Middle frontal gyrus (tissue), 1 donor: ENCODE data around the gene BAD.

Experiments used
- DNase-seq: peaks from one replicate; pipeline ENCODE4 v3.0.0-alpha.2; 2015; ENCODE audit warnings: low spot score; ENCODE audit errors: extremely low spot score

The BAD gene

GRCh38 chr11:64297699-64298358 lies 13.4 kb upstream of the BAD start:
- DNase-seq, result no peak

DNA sequence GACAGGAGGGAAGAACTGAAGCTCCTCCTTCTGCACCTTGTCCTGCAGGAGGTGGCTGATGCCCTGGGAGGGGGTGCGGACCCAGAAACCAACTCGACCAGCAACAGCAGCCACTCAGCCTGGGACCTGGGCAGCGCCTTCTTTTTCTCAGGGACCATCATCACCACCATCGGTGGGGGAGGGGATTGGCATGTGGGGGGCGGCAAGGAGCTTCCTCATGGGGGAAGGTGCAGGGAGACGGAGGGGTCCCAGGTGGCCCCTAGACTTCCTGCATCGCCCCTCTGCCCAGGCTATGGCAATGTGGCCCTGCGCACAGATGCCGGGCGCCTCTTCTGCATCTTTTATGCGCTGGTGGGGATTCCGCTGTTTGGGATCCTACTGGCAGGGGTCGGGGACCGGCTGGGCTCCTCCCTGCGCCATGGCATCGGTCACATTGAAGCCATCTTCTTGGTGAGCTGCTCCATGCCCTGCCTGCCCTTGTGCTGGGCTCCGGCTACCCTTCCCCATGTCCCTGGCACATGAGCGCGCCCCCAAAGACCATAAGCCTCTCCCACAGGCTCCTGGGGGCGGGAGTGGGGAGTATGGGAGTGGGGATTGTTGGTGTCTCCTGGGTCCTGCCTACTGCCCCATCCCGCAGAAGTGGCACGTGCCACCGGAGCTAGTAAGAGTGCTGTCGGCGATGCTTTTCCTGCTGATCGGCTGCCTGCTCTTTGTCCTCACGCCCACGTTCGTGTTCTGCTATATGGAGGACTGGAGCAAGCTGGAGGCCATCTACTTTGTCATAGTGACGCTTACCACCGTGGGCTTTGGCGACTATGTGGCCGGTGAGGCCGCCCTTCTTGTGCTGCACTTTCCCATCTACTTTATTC lies 12.6 kb upstream of the BAD start:
- no peak for DNase-seq

- no peak for DNase-seq
Observed at GRCh38 chr11:64296236-64296635, 11.8 kb upstream of the BAD start.

DNA sequence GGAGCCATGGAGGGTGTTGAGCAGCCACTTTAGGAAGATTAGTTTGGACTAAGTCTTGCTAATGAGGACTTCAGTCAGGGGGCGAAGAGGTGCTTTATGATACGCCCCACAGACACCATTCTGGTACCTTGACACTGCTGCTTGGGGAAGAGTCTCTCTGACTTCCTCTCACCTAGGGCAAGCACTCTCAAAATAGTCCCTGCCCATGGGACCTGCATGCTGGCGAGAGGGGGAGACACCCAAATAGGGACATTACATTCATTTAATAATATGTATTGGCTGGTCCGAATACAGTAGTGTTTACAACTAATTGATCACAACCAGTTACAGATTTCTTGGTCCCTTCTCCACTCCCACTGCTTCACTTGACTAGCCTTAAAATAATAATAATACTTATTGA lies 11.3 kb upstream of the BAD start:
- DNase-seq, result no peak

DNA sequence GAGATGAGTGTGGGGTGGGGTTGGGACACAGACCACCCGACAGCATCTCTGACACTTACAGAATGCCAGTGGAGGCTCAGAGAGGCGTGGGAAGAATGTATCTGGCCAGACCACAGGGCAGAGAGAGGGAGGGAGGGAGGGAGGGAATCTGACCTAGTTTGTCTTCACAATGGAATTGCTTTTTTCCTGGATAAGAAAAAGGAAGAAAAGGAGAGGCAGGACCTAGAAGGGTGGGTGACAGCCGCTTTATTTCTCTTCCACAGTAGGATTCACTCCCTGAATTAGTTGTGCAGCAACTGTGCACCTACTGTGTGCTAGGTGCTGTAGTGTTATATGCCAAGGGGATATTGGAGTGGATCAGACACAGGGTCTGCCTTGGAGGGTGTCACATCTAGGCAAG lies 10.3 kb upstream of the BAD start:
- DNase-seq, result no peak

- DNase-seq, result no peak
Observed at GRCh38 chr11:64292460-64293254, 8.2 kb upstream of the BAD start.

GRCh38 chr11:64291752-64292459 lies 7.4 kb upstream of the BAD start:
- no peak for DNase-seq

DNA sequence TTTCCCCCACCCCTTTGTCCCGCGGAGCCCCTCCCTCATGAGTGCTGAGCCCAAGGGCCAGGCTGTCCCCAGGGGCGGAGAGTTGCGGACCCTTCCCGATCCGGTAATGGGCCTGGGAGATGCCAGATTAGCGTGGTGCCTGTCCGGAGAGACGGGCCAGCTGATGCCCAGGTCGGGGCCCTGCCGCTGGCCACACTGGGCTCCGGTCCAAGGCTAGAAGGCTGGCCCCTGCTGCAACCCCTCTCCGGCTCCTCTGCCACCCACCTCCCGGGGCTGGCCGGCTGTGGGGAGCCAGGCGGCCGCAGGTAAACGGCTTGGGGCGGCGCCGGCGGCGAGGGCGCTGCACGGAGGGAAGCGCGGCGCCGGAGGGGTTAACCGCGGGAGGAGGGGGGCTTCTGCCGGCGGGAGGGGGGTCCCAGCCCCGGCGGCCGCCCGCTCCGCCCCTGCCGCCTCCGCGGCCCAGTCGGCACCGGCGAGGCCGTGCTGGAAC lies 6.8 kb upstream of the BAD start, which contains the start of gene KCNK4:
TSS of gene KCNK4 (plus strand) at position 41 of the 490 bp plus-strand sequence. CDS start 1,717 bp downstream, outside the sequence.
- DNase-seq, result no peak

- no peak for DNase-seq
Observed at GRCh38 chr11:64290352-64291261, 6.1 kb upstream of the BAD start.

GRCh38 chr11:64289002-64289564 lies 4.6 kb upstream of the BAD start:
- no peak for DNase-seq

- DNase-seq, result no peak
Observed at GRCh38 chr11:64288353-64288750, 3.9 kb upstream of the BAD start.

GRCh38 chr11:64287676-64288352 lies 3.3 kb upstream of the BAD start:
- no peak for DNase-seq

DNA sequence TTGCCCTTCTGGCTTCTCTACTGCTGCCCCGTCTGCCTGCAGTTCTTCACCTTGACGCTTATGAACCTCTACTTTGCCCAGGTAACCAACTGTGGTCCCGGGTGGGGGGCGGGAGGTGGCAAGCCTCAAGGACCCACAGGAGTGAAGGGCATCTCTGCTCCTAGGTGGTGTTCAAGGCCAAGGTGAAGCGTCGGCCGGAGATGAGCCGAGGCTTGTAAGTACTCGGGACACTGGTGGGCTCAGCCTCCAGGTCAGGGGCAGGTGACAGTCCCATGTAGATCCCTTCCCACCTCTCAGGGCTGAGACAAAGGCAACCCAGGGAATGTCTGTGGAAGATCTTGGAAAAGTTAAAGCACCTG lies 2.3 kb upstream of the BAD start:
- no peak for DNase-seq

- DNase-seq, result no peak
Observed at GRCh38 chr11:64285885-64286800, 1.7 kb upstream of the BAD start.

- DNase-seq, result peak; percentile 78
Observed at GRCh38 chr11:64284962-64285884, 758 bp upstream of the BAD start, which contains the start of gene GPR137. TSS of gene GPR137 (plus strand) at chr11:64285848. CDS start at chr11:64286525, 677 bp downstream.

DNA sequence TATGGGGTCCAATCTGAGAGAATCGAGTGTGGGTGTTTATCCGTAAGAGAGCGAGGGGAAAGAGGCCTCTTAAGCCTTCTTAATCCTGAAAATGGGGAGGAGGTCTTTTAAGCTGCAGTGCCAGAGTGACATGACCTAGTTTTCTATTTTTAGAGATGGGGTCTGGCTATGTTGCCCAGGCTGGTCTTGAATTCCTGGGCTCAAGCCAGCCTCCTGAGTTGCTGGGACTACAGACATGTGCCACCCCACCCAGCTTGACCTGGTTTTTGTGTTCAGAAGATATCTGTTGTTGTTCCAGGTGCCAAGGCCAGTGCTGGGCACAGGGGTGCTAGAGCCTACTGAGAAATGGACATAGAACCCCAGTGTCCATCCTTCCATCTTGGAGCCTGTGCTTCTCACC lies 1.4 kb downstream of the BAD start:
- no peak for DNase-seq
